GM10248 (cell line): ENCODE data around the gene MTHFR.

ENCODE experiments used
- CTCF ChIA-PET: fragments of 300-600 bp; sonication (Branson Sonifier 250); formaldehyde crosslinking; extraction: SDS; loops from one replicate; lab custom pipeline; 2021; ENCODE audit warnings: antibody characterized with exemption; lab: Yijun Ruan, JAX
- POLR2A ChIA-PET: fragments of 350-650 bp; sonication (Branson Sonifier 250); formaldehyde crosslinking; extraction: SDS; loops from one replicate; lab custom pipeline; 2020; ENCODE audit warnings: antibody characterized with exemption; lab: Yijun Ruan, JAX
- DNase-seq: peaks from one replicate; pipeline ENCODE4 v3.0.0; 2012; ENCODE audit errors: extremely low spot score
- CTCF ChIP-seq: IDR thresholded peaks from 2 replicates; pipeline ENCODE4 v1.5.1; 2012; ENCODE audit warnings: mild to moderate bottlenecking, low read depth; ENCODE audit errors: extremely low read depth, missing control alignments, control extremely low read depth

The MTHFR gene

GRCh38 chr1:11802973-11803885 lies 2.5 kb downstream of the MTHFR start:
- no peak for TF ChIP-seq CTCF
- DNase-seq, result peak; percentile 86
- POLR2A ChIA-PET, result interaction anchor here (0.7 to 1.8 kb wide), 2 partner anchors 106 to 1314 kb away, joined by 3 to 11 read pairs; no protein-coding TSS in a partner anchor
- CTCF ChIA-PET, result interaction anchor here (0.8 to 2.7 kb wide), 5 partner anchors 10 to 765 kb away, joined by 3 to 12 read pairs (median 4); no protein-coding TSS in a partner anchor

DNA sequence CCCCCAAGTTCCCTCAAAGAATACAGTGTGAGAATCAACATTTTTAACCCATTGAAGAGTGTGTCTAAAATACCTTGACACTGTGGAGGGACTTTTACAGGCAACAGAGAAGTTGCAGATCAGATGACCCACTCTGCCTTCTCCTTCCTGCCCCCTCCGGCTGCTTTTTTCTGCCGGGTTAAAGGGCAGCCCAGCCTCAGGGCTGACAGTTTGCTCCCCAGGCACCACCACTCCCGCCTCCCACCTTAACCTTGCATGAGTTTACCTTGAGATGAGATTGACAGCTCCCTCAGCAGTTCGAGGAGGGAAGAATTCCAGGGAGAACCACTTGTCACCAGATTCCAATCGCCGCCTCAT lies 3.2 kb downstream of the MTHFR start:
- CTCF ChIA-PET, result interaction anchor here (0.8 to 2.7 kb wide), 4 partner anchors 9 to 21 kb away, joined by 3 to 12 read pairs (median 6); no protein-coding TSS in a partner anchor
- TF ChIP-seq CTCF, result no peak
- POLR2A ChIA-PET, result interaction anchor here (1.8 kb wide), 1 partner anchor 106 kb away, joined by 11 read pairs; no protein-coding TSS in a partner anchor
- DNase-seq, result no peak

GRCh38 chr1:11800756-11801433 lies 4.9 kb downstream of the MTHFR start:
- ChIA-PET POLR2A (no interaction called here), CTCF (no interaction called here)
- no peak for TF ChIP-seq CTCF
- DNase-seq, result no peak

- POLR2A ChIA-PET, result no interaction called here
- DNase-seq, result no peak
- CTCF ChIA-PET, result no interaction called here
- no peak for TF ChIP-seq CTCF
Observed at GRCh38 chr1:11800391-11800755, 5.4 kb downstream of the MTHFR start.

DNA sequence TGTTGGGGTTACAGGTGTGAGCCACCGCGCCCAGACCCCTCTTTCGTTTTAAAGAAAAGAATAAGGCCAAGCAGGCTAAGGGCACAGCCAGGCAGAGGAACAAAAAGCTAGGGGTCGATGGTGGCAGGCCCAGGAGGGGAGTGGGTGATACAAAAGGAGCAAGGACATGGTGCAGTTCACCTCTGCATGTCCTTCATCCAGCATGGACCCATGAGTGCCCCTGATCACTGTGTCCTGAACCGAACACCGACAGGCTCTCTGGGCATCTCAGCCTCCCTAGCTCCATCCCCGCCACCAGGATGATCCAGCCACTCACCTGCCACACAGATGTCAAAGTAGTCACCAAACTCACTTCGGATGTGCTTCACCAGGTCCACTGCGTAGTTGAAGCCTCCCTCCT lies 5.9 kb downstream of the MTHFR start:
- ChIA-PET CTCF (no interaction called here), POLR2A (no interaction called here)
- TF ChIP-seq CTCF, result no peak
- no peak for DNase-seq

- no peak for TF ChIP-seq CTCF
- ChIA-PET POLR2A (no interaction called here), CTCF (interaction anchor here (2.1 kb wide), 1 partner anchor 14 kb away, joined by 13 read pairs; no protein-coding TSS in a partner anchor)
- DNase-seq, result no peak
Observed at GRCh38 chr1:11799099-11799498, 6.7 kb downstream of the MTHFR start.
